ENCODE data around the gene GPR137C.

DNA sequence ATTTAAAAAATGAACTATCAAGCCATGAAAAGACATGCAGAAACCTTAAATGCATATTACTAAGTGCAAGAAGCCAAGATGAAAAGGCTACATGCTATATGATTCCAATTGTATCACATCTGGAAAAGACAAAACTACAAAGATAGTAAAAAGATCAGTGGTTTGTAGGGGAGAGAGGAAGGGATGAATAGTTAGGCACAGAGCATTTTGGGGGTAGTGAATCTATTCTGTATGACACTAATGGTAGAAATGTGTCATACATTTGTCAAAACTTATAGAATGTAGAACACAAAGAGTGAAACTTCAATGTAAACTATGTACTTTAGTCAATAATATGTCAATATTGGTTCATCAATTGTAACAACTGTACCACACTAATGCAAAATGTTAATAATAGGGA is 21.2 kb upstream of the GPR137C start:
- no peak for TF ChIP-seq POLR2A (IDR thresholded peaks at IDR 0.05)
- TF ChIP-seq, protein P1, sequence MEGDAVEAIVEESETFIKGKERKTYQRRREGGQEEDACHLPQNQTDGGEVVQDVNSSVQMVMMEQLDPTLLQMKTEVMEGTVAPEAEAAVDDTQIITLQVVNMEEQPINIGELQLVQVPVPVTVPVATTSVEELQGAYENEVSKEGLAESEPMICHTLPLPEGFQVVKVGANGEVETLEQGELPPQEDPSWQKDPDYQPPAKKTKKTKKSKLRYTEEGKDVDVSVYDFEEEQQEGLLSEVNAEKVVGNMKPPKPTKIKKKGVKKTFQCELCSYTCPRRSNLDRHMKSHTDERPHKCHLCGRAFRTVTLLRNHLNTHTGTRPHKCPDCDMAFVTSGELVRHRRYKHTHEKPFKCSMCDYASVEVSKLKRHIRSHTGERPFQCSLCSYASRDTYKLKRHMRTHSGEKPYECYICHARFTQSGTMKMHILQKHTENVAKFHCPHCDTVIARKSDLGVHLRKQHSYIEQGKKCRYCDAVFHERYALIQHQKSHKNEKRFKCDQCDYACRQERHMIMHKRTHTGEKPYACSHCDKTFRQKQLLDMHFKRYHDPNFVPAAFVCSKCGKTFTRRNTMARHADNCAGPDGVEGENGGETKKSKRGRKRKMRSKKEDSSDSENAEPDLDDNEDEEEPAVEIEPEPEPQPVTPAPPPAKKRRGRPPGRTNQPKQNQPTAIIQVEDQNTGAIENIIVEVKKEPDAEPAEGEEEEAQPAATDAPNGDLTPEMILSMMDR (IDR thresholded peaks at IDR 0.05), result no peak

All from right lobe of liver (tissue), 4 donors.